ENCODE measurements around the gene MICB.
"Not testable (repeated sequence)": the region's sequence is repeated elsewhere in the genome, so short reads cannot be mapped to it uniquely, and the experiment has no call there.

Gene MICB

GRCh38 chr6:31459864-31460263, 38.1 kb upstream of the MICB start:
- H3K4me2 ChIP-seq (ENCODE audit: low read length, poor library complexity, severe bottlenecking); H2AFZ ChIP-seq (ENCODE audit: low read depth, low read length); H3K9me3 ChIP-seq (ENCODE audit: control insufficient read depth, low read length); H3K9ac ChIP-seq (ENCODE audit: low read length); H4K8ac ChIP-seq (ENCODE audit: low read length); H3K27ac ChIP-seq (ENCODE audit: low read length, poor library complexity, severe bottlenecking); H3K14ac ChIP-seq (ENCODE audit: low read length in 2 of 2); H2BK12ac ChIP-seq (ENCODE audit: low read length in 2 of 2); H3K4ac ChIP-seq (ENCODE audit: low read depth in 1 of 2, low read length in 2 of 2); H3K4me1 ChIP-seq (ENCODE audit: control insufficient read depth, insufficient read depth, low read depth, low read length); H2BK5ac ChIP-seq (ENCODE audit: low read depth, low read length, poor library complexity, severe bottlenecking); H3K79me1 ChIP-seq (replicated peaks; ENCODE audit: low read length, poor library complexity, severe bottlenecking); H4K91ac ChIP-seq (ENCODE audit: low read length); H3K36me3 ChIP-seq (ENCODE audit: control insufficient read depth in 1 of 2, insufficient read depth in 2 of 2, low read depth in 1 of 2, low read length in 2 of 2); H2BK15ac ChIP-seq (ENCODE audit: low read depth, poor library complexity, severe bottlenecking); H3K4me3 ChIP-seq (ENCODE audit: insufficient read depth in 1 of 2, low read depth in 1 of 2, low read length in 2 of 2); H3K23ac ChIP-seq (ENCODE audit: low read length in 2 of 2); DNase-seq; H3K18ac ChIP-seq (ENCODE audit: low read depth in 1 of 2, low read length in 2 of 2); H2BK120ac ChIP-seq (ENCODE audit: low read depth, low read length); H2AK5ac ChIP-seq (ENCODE audit: low read length, severe bottlenecking): not testable (repeated sequence)
- 83% methylated on average over 4 of the region's 5 CpGs for WGBS
- H3K27me3 ChIP-seq (ENCODE audit: control insufficient read depth in 1 of 2, insufficient read depth in 1 of 2, low read length in 2 of 2) = peaks cover 3 to 29% of the 10 kb centered on the region in 2 experiments

- Histone ChIP-seq H2BK120ac (ENCODE audit: low read depth, low read length) (no peak overlapping the region), H3K79me1 (replicated peaks; ENCODE audit: low read length, poor library complexity, severe bottlenecking) (no peaks in the 10 kb centered on the region), H3K27ac (ENCODE audit: low read length, poor library complexity, severe bottlenecking) (no peak overlapping the region), H3K14ac (ENCODE audit: low read length in 2 of 2) (no peak overlapping the region), H2BK5ac (ENCODE audit: low read depth, low read length, poor library complexity, severe bottlenecking) (no peak overlapping the region), H3K9ac (ENCODE audit: low read length) (no peak overlapping the region), H3K18ac (ENCODE audit: low read depth in 1 of 2, low read length in 2 of 2) (no peak overlapping the region), H2BK15ac (ENCODE audit: low read depth, poor library complexity, severe bottlenecking) (no peak overlapping the region), H3K4me2 (ENCODE audit: low read length, poor library complexity, severe bottlenecking) (no peak overlapping the region), H3K23ac (ENCODE audit: low read length in 2 of 2) (no peak overlapping the region), H3K4ac (ENCODE audit: low read depth in 1 of 2, low read length in 2 of 2) (no peak overlapping the region), H2AFZ (ENCODE audit: low read depth, low read length) (no peak overlapping the region), H3K4me1 (ENCODE audit: control insufficient read depth, insufficient read depth, low read depth, low read length) (peaks cover 2% of the 10 kb centered on the region), H4K91ac (ENCODE audit: low read length) (no peak overlapping the region), H4K8ac (ENCODE audit: low read length) (no peak overlapping the region), H3K4me3 (ENCODE audit: insufficient read depth in 1 of 2, low read depth in 1 of 2, low read length in 2 of 2) (no peak overlapping the region), H3K36me3 (ENCODE audit: control insufficient read depth in 1 of 2, insufficient read depth in 2 of 2, low read depth in 1 of 2, low read length in 2 of 2) (peaks cover 0 to 2% of the 10 kb centered on the region in 2 experiments), H2AK5ac (ENCODE audit: low read length, severe bottlenecking) (no peak overlapping the region), H3K27me3 (ENCODE audit: control insufficient read depth in 1 of 2, insufficient read depth in 1 of 2, low read length in 2 of 2) (peaks cover 3 to 36% of the 10 kb centered on the region in 2 experiments), H2BK12ac (ENCODE audit: low read length in 2 of 2) (no peak overlapping the region), H3K9me3 (ENCODE audit: control insufficient read depth, low read length) (no peaks in the 10 kb centered on the region)
- 90% methylated on average over 4 of the region's 5 CpGs for WGBS
- no peak for DNase-seq
Observed at GRCh38 chr6:31460361-31461025, 37.5 kb upstream of the MICB start.

- H3K4me1 ChIP-seq (ENCODE audit: control insufficient read depth, insufficient read depth, low read depth, low read length) = peaks cover 2% of the 10 kb centered on the region
- no peak overlapping the region for H3K4ac ChIP-seq (ENCODE audit: low read depth in 1 of 2, low read length in 2 of 2)
- H2BK5ac ChIP-seq (ENCODE audit: low read depth, low read length, poor library complexity, severe bottlenecking) = no peak overlapping the region
- no peak overlapping the region for H3K18ac ChIP-seq (ENCODE audit: low read depth in 1 of 2, low read length in 2 of 2)
- no peak overlapping the region for H3K23ac ChIP-seq (ENCODE audit: low read length in 2 of 2)
- no peak overlapping the region for H2BK15ac ChIP-seq (ENCODE audit: low read depth, poor library complexity, severe bottlenecking)
- H4K91ac ChIP-seq (ENCODE audit: low read length) = no peak overlapping the region
- no peak overlapping the region for H2AFZ ChIP-seq (ENCODE audit: low read depth, low read length)
- peaks cover 0 to 36% of the 10 kb centered on the region in 2 experiments for H3K27me3 ChIP-seq (ENCODE audit: control insufficient read depth in 1 of 2, insufficient read depth in 1 of 2, low read length in 2 of 2)
- no peak overlapping the region for H3K27ac ChIP-seq (ENCODE audit: low read length, poor library complexity, severe bottlenecking)
- no peak overlapping the region for H3K14ac ChIP-seq (ENCODE audit: low read length in 2 of 2)
- DNase-seq = peak; percentile 34
- 70% methylated on average over 10 of the region's 11 CpGs for WGBS
- no peak overlapping the region for H2BK12ac ChIP-seq (ENCODE audit: low read length in 2 of 2)
- no peaks in the 10 kb centered on the region for H3K79me1 ChIP-seq (replicated peaks; ENCODE audit: low read length, poor library complexity, severe bottlenecking)
- peak overlapping the region in 1 of 2 experiments; percentile 72 for H3K4me3 ChIP-seq (ENCODE audit: insufficient read depth in 1 of 2, low read depth in 1 of 2, low read length in 2 of 2)
- no peaks in the 10 kb centered on the region for H3K9me3 ChIP-seq (ENCODE audit: control insufficient read depth, low read length)
- no peak overlapping the region for H2BK120ac ChIP-seq (ENCODE audit: low read depth, low read length)
- H3K36me3 ChIP-seq (ENCODE audit: control insufficient read depth in 1 of 2, insufficient read depth in 2 of 2, low read depth in 1 of 2, low read length in 2 of 2) = peaks cover 0 to 2% of the 10 kb centered on the region in 2 experiments
- H4K8ac ChIP-seq (ENCODE audit: low read length) = no peak overlapping the region
- H3K4me2 ChIP-seq (ENCODE audit: low read length, poor library complexity, severe bottlenecking) = peak overlapping the region; percentile 72
- peak overlapping the region; percentile 72 for H3K9ac ChIP-seq (ENCODE audit: low read length)
- H2AK5ac ChIP-seq (ENCODE audit: low read length, severe bottlenecking) = no peak overlapping the region
Observed at GRCh38 chr6:31462026-31462963, 35.6 kb upstream of the MICB start.

All from mesenchymal stem cell (in vitro differentiated cells and primary cell).